ENCODE measurements around the gene MAP3K3. TPM values are rescaled to one million over a fixed set of nuclear protein-coding genes. Genes with fewer than 3 reads are reported as not detected.

Gene MAP3K3
- total and polyA plus RNA-seq, 10 of the 15 experiments (the other 5 are each of a cell fraction or from before 2014, with no cell fraction given), result 1.6 to 24.1 (median 15.0) TPM

DNA sequence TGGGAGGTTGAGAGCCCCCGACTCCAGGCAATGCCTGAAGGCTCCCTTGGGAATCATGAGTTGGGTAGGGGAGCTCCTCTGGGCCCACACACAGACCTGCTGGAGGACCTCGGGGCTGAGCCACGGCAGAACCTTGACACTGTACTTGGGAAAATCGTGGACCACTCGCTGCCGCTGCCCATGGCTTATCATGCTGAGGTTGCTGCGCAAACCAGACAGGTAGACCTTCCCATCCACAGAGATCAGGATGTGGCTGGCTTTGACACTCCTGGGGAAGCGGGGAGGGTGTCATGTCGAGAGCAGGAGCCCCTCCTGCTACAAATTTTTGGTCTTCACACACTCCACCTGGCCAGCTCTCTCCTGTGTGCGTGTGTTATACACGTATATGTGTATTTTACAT, 84.9 kb downstream of the MAP3K3 start:
- Histone ChIP-seq H3K4me1 (ENCODE audit: control insufficient read depth, insufficient read depth, low read length) (peaks cover 6% of the 10 kb centered on the region), H3K4me2 (ENCODE audit: control insufficient read depth, insufficient read depth) (no peak overlapping the region), H3K4me3 (no peak overlapping the region), H3K27ac (ENCODE audit: control insufficient read depth, insufficient read depth) (no peak overlapping the region), H2AFZ (ENCODE audit: control insufficient read depth, low read depth, low read length) (no peak overlapping the region), H3K9ac (ENCODE audit: control insufficient read depth, insufficient read depth, low read length) (no peak overlapping the region), H3K9me3 (replicated peaks; ENCODE audit: control insufficient read depth, insufficient read depth, low read length) (no peaks in the 10 kb centered on the region), H3K79me2 (ENCODE audit: control insufficient read depth, insufficient read depth, low read length) (peaks cover 14% of the 10 kb centered on the region), H4K20me1 (ENCODE audit: control insufficient read depth, insufficient read depth) (no peaks in the 10 kb centered on the region), H3K27me3 (replicated peaks in 1 of 2; ENCODE audit: control insufficient read depth in 2 of 2, insufficient read depth in 2 of 2, low read length in 1 of 2) (no peaks in the 10 kb centered on the region), H3K36me3 (ENCODE audit: control insufficient read depth in 2 of 2, insufficient read depth in 2 of 2, low read length in 1 of 2) (peaks cover 10 to 14% of the 10 kb centered on the region in 2 experiments)
- intact Hi-C loops (cut with micrococcal nuclease; ENCODE audit: unreplicated experiment), result no loop called here
- WGBS (ENCODE audit: insufficient coverage, insufficient replicate concordance, low lambda C conversion rate, missing lambda C conversion rate), result 93% methylated on average over 11 of the region's 11 CpGs
- BruUV-seq (replicated peaks), result no TSS peak
- SMC1A ChIA-PET (ENCODE audit: uncharacterized antibody, unreplicated experiment), result no interaction called here
- CTCF ChIA-PET, result interaction anchor here (1.6 kb wide), 1 partner anchor 9 kb away, joined by 3 read pairs; no protein-coding TSS in a partner anchor
- TF ChIP-seq ESRRA (IDR thresholded peaks at IDR 0.05; ENCODE audit: low read length) (no peak), MYB (IDR thresholded peaks at IDR 0.05; ENCODE audit: borderline replicate concordance, low read depth, low read length) (no peak), SIN3A (IDR thresholded peaks at IDR 0.05; ENCODE audit: low read depth, low read length) (no peak), SIX5 (IDR thresholded peaks at IDR 0.05; ENCODE audit: low read depth, low read length, severe bottlenecking) (no peak), POLR2A (IDR thresholded peaks at IDR 0.05; ENCODE audit: low read depth, low read length) (no peak), NBN (IDR thresholded peaks at IDR 0.05) (no peak), TARDBP (IDR thresholded peaks at IDR 0.05; ENCODE audit: borderline replicate concordance) (no peak), RAD51 (IDR thresholded peaks at IDR 0.05) (no peak), GATAD2B (conservative IDR thresholded peaks at IDR 0.05; ENCODE audit: low read depth) (no peak), KLF5 (IDR thresholded peaks at IDR 0.05; ENCODE audit: partially characterized antibody) (no peak)
- TF ChIP-seq, protein P1, sequence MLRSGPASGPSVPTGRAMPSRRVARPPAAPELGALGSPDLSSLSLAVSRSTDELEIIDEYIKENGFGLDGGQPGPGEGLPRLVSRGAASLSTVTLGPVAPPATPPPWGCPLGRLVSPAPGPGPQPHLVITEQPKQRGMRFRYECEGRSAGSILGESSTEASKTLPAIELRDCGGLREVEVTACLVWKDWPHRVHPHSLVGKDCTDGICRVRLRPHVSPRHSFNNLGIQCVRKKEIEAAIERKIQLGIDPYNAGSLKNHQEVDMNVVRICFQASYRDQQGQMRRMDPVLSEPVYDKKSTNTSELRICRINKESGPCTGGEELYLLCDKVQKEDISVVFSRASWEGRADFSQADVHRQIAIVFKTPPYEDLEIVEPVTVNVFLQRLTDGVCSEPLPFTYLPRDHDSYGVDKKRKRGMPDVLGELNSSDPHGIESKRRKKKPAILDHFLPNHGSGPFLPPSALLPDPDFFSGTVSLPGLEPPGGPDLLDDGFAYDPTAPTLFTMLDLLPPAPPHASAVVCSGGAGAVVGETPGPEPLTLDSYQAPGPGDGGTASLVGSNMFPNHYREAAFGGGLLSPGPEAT (IDR thresholded peaks at IDR 0.05; ENCODE audit: low read depth), result no peak
- TF ChIP-seq, protein P2, sequence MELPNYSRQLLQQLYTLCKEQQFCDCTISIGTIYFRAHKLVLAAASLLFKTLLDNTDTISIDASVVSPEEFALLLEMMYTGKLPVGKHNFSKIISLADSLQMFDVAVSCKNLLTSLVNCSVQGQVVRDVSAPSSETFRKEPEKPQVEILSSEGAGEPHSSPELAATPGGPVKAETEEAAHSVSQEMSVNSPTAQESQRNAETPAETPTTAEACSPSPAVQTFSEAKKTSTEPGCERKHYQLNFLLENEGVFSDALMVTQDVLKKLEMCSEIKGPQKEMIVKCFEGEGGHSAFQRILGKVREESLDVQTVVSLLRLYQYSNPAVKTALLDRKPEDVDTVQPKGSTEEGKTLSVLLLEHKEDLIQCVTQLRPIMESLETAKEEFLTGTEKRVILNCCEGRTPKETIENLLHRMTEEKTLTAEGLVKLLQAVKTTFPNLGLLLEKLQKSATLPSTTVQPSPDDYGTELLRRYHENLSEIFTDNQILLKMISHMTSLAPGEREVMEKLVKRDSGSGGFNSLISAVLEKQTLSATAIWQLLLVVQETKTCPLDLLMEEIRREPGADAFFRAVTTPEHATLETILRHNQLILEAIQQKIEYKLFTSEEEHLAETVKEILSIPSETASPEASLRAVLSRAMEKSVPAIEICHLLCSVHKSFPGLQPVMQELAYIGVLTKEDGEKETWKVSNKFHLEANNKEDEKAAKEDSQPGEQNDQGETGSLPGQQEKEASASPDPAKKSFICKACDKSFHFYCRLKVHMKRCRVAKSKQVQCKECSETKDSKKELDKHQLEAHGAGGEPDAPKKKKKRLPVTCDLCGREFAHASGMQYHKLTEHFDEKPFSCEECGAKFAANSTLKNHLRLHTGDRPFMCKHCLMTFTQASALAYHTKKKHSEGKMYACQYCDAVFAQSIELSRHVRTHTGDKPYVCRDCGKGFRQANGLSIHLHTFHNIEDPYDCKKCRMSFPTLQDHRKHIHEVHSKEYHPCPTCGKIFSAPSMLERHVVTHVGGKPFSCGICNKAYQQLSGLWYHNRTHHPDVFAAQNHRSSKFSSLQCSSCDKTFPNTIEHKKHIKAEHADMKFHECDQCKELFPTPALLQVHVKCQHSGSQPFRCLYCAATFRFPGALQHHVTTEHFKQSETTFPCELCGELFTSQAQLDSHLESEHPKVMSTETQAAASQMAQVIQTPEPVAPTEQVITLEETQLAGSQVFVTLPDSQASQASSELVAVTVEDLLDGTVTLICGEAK (IDR thresholded peaks at IDR 0.05; ENCODE audit: borderline replicate concordance), result no peak
- TF ChIP-seq, protein P3, sequence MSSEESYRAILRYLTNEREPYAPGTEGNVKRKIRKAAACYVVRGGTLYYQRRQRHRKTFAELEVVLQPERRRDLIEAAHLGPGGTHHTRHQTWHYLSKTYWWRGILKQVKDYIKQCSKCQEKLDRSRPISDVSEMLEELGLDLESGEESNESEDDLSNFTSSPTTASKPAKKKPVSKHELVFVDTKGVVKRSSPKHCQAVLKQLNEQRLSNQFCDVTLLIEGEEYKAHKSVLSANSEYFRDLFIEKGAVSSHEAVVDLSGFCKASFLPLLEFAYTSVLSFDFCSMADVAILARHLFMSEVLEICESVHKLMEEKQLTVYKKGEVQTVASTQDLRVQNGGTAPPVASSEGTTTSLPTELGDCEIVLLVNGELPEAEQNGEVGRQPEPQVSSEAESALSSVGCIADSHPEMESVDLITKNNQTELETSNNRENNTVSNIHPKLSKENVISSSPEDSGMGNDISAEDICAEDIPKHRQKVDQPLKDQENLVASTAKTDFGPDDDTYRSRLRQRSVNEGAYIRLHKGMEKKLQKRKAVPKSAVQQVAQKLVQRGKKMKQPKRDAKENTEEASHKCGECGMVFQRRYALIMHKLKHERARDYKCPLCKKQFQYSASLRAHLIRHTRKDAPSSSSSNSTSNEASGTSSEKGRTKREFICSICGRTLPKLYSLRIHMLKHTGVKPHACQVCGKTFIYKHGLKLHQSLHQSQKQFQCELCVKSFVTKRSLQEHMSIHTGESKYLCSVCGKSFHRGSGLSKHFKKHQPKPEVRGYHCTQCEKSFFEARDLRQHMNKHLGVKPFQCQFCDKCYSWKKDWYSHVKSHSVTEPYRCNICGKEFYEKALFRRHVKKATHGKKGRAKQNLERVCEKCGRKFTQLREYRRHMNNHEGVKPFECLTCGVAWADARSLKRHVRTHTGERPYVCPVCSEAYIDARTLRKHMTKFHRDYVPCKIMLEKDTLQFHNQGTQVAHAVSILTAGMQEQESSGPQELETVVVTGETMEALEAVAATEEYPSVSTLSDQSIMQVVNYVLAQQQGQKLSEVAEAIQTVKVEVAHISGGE (CRISPR knock-in tag; IDR thresholded peaks at IDR 0.05), result no peak
- TF ChIP-seq, protein P4, sequence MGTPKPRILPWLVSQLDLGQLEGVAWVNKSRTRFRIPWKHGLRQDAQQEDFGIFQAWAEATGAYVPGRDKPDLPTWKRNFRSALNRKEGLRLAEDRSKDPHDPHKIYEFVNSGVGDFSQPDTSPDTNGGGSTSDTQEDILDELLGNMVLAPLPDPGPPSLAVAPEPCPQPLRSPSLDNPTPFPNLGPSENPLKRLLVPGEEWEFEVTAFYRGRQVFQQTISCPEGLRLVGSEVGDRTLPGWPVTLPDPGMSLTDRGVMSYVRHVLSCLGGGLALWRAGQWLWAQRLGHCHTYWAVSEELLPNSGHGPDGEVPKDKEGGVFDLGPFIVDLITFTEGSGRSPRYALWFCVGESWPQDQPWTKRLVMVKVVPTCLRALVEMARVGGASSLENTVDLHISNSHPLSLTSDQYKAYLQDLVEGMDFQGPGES (IDR thresholded peaks at IDR 0.05), result no peak
- ATAC-seq (no peak), FAIRE-seq (no peak), DNase-seq (ENCODE audit: low read depth, low spot score) (no peak)
- in situ Hi-C loops (cut with MboI), result no loop called here
- RAD21 ChIA-PET (ENCODE audit: unreplicated experiment), result interaction anchor here (0.6 kb wide), 1 partner anchor 34 kb away, joined by 3 read pairs; no protein-coding TSS in a partner anchor
- POLR2A ChIA-PET, result no interaction called here

All from GM12878 (cell line).